Activated CD4-positive, alpha-beta T cell treated with anti-CD3 and anti-CD28 coated beads for 48 hours (primary cell): ENCODE measurements around the gene NONO.
"Not testable (repeated sequence)": the region's sequence is repeated elsewhere in the genome, so short reads cannot be mapped to it uniquely, and the experiment has no call there.

ENCODE experiments used
- DNase-seq: peaks from one replicate; pipeline ENCODE4 v3.0.0-alpha.2; 2020

Gene NONO

GRCh38 chrX:71283403-71284143, at the start of gene NONO:
TSS of gene NONO (plus strand) at chrX:71283635. CDS start at chrX:71290638, 7,003 bp downstream.
- DNase-seq: peak; percentile 87

DNA sequence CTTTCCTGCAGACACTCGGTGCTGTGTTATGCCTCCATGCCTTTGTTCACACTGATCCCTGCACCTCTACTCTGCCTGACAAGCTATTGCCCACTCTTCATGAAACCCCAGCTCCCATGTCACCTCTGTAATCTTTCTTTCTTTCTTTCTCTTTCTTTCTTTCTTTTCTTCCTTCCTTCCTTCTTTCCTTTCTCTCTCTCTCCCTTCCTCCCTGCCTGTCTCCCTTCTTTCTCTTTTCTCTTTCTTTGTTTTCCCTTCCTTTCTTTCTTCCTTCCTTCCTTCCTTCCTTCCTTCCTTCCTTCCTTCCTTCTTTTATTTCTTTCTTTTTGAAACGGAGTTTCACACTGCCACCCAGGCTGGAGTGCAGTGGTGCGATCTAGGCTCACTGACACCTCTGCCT, 48.0 kb upstream of the NONO start:
- no peak for DNase-seq

DNA sequence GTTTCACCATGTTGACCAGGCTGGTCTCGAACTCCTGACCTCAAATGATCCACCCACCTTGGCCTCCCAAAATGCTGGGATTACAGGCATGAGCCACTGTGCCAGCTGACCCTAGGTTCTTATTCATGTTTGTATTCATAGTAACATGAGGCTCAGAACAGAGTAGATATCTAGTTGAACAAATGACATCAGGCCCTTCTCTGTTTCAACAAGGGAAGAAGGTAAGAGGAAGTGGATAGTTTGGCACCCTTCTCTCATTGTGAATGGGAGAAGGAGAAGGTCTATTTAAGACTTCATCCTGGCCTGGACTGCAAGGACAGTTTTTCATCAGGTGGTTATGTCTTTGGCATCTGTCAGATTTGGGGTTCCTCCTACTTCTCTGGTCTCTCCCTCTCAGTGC, 46.6 kb upstream of the NONO start:
- no peak for DNase-seq

DNA sequence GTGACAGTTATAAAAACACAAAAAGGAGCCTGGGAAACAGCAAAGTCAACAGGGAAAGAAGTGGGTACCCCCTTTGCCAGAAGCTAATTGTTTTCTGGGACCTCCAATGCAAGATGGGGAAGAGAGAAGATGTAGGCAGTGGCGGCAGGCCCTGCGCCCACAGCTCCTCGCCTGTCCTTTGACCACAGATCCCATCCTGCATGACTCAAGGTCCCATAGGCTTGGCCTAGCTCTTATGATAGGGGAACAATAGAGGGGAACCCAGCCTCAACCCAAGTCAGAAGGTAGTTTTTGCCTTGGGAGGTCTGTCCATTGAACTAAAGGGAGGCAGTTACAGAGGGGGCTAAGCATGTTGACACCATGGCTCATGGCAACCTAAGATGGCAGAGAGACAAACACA, 43.7 kb upstream of the NONO start:
- no peak for DNase-seq

DNA sequence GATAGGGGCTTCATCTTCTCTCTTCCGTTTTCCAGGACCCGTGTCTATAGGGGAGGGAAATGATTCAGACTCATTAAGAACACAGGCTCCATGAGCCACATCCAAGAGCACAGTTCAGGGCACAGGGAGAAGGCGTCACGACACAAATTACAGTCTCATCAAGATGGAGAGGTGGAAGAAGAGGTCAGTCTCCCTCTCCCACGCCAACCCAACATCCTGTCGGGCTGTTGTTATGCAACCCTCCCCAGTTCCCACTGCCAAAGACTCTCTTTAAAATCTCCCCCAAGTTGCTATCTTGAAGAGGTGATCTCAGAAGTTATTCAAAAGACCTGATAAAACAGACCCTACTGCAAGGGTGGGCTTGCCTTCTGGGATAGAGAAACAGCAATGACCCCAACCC, 42.1 kb upstream of the NONO start:
- DNase-seq: no peak

GRCh38 chrX:71244359-71245128, 38.9 kb upstream of the NONO start:
- no peak for DNase-seq

DNA sequence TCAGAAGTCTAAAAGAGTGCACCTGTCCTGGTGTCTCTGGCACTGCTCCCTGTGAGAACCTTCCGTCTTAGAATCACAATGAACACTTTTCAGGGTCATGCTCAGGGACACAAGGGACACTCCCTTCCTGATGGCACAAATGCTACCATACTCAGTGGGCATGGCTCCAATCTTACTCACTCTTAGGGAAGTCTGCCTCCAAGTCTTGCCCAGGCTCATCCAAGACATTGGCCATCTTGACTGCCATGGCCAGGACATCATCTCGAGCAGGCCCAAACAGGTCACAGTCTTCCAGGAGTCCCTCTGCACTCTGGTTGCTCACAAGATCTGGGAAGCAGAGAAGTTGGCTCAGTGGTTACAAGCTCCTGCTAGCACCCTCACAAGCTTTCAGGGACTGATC, 38.3 kb upstream of the NONO start:
- no peak for DNase-seq

- DNase-seq: no peak
Measured at GRCh38 chrX:71250841-71251240, 32.6 kb upstream of the NONO start.

DNA sequence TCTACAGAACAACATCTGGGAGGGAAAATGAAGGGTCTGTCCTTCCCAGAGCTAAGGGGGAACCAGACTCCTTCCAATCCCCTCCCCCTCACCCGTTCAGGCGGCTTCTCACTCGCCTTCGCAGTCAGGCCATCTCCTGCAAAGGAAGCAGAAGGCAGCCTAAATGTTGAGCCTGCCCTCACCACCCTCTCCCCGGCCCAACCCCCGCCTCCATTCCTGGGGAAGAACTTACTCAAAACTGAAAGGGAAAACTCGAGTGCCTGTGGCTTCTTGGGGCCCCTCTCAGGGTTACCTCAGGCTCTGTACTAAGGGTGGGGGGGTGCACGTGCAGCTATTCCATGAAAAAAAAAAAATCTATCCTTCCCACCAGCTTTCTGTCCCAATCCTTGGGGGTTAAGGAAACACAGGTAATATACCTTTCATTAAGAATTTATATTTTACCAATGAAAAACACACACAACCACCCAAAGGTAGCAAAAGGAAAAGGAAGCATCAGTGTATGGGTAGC, 31.9 kb upstream of the NONO start:
- peak; percentile 50 for DNase-seq

GRCh38 chrX:71252221-71252620, 31.2 kb upstream of the NONO start:
- DNase-seq: no peak

DNA sequence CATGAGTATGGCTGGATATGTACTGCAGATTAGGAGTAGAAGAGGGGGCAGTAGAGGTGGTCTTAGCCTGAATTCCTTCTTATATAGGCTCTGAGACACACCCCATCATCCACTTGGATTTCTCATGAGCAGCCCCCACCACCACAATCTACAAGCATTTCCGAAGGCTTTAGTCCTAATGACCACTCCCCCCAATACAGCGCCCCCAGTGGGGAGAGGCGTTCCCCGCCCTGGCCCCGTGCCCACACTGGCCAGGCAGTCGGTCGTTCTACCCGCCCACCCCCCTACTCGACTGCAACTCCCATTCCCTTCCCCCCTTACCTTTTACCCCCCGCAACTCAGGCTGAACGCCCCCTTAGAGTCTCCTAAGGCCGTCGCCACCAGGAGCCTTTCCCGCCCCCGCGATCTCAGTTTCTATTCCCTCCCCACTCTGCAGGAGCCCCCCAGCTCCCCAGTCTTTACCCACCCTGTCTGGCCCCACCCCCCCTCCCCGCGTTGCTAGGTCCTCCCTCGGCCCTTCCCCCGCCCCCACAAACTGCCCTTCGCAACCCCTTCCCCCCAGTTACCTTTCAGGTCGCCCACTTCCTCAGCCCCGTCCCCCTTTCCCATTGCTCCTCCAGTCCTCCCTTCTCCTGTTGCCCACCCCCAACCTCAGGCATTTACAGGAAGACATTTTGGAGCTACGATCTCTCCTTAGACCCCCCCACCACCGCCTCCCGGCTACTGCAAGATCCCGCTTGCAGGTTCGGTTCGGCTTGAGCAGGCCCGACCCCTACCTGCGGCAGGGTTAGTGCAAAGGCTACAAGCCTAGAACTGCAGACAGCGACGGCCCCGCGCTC, 30.0 kb upstream of the NONO start:
- peak; percentile 52 for DNase-seq

DNA sequence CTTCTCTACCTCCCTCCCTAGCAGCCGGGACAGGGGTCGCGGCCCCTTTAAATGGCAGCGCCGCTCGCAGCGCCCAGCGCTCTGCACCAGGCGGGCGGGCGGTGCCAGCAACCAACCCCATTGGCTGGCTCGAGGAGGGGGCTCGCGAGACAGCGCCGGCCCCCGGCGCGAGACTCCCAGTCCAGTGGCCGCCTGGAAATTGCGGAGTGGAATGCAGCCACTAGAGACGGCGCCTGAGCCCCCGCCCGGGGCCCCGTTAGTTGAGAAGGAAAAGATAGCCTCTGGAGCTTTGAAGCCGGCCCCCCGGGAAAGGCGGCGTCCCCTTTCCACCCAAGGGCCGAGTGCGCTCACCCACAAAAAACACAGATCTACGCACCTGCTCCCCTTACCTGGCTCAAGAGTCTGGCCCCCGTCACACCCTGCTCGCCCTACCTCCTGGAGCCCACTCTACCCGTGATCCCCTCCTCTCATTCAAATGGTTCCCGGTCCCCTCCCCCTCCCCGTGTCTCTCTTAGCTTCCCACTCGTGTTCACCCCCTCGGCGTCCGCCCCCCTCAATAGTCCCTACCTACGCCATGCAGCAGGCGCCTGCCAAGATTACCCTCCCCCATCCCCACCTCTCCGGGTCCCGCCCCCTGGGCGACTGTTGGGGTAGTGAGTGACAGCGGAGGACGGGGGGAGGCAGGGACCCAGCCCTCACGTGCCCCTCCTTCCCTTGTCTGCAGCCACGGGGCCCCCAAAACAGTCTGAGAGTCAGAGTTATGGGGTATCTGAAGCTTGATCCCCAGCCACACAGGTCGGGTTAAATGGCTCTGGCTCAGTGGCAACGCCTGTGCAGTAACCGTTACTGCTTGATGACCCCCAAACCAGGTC, 29.1 kb upstream of the NONO start, which contains the start of gene ZMYM3:
Gene ZMYM3, minus strand, starts transcription at position 49 of the 872 bp plus-strand sequence. CDS start 885 bp downstream, outside the sequence.
- DNase-seq: peak; percentile 84

DNA sequence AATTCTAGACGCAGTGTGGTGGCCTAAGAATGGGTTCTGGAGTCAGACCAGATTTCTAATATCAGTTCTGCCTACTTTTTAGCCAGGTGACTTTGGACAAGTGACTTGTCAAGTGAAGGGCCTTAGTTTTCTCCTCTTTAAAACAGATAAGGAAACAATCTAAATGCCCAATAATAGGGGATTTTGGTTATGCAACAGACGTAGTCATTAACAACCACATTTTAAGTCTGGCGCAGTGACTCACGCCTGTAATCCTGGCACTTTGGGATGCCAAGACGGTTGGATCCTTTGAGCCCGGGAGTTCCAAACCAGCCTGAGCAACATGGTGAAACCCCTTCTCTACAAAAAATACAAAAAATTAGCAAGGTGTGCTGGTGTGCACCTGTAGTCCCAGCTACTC, 27.4 kb upstream of the NONO start:
- no peak for DNase-seq

DNA sequence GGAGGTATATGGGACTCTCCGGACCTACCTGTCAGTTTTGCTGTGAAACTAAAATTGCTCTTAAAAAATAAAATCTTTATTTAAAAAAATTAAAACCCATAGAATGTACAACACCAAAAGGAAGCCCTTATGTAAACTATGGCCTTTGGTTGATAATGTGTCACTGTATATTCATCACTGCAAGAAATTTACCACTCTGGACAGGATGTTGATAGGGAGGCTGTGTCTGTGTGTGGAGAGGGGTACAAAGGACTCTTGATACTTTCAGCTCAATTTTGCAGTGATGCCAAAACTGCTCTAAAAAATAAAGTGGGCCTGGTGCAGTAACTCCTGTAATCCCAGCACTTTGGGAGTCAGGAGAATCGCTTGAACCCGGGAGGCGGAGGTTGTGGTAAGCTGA, 26.6 kb upstream of the NONO start:
- DNase-seq: no peak

- DNase-seq: not testable (repeated sequence)
Measured at GRCh38 chrX:71268624-71269023, 14.8 kb upstream of the NONO start.

- no peak for DNase-seq
Measured at GRCh38 chrX:71269801-71270395, 13.5 kb upstream of the NONO start.

- not testable (repeated sequence) for DNase-seq
Measured at GRCh38 chrX:71272313-71272712, 11.1 kb upstream of the NONO start.

GRCh38 chrX:71281300-71281699, 2.1 kb upstream of the NONO start:
- DNase-seq: not testable (repeated sequence)

- peak; percentile 75 for DNase-seq
Measured at GRCh38 chrX:71282514-71283402, 677 bp upstream of the NONO start.

- no peak for DNase-seq
Measured at GRCh38 chrX:71285929-71286328, 2.5 kb downstream of the NONO start.

DNA sequence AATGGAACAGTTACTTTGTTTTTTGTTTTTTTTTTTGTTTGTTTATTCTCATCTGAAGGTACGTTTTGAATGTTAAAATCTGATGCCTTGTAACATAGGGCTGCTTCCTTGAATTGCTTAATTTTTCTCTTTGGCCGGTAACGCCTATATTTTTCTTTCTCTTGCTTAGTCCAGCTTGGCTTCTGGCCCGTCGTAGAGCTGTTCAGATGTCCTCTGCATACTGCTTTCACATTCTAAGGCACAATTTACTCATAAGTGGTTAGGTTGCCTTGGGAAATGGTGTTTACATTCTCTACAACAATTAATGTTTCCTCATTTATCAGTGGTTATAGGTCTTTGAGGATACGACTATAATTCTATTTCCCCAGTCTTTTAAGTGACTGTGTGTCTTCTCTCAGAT, 7.9 kb downstream of the NONO start:
- no peak for DNase-seq
